CD4-positive, alpha-beta T cell treated with Interferon alpha-2 for 1 hour (primary cell): Measurements from ENCODE around the gene BMAL1.
A peak's percentile ranks its signal among the peaks of the same experiment; 100 is the strongest.
"Not testable (repeated sequence)": the region's sequence is repeated elsewhere in the genome, so short reads cannot be mapped to it uniquely, and the experiment has no call there.

Source experiments
- DNase-seq, 2 donors: peaks; one replicate each; pipeline ENCODE4 v3.0.0-alpha.2; 2020 to 2022

The BMAL1 gene

DNA sequence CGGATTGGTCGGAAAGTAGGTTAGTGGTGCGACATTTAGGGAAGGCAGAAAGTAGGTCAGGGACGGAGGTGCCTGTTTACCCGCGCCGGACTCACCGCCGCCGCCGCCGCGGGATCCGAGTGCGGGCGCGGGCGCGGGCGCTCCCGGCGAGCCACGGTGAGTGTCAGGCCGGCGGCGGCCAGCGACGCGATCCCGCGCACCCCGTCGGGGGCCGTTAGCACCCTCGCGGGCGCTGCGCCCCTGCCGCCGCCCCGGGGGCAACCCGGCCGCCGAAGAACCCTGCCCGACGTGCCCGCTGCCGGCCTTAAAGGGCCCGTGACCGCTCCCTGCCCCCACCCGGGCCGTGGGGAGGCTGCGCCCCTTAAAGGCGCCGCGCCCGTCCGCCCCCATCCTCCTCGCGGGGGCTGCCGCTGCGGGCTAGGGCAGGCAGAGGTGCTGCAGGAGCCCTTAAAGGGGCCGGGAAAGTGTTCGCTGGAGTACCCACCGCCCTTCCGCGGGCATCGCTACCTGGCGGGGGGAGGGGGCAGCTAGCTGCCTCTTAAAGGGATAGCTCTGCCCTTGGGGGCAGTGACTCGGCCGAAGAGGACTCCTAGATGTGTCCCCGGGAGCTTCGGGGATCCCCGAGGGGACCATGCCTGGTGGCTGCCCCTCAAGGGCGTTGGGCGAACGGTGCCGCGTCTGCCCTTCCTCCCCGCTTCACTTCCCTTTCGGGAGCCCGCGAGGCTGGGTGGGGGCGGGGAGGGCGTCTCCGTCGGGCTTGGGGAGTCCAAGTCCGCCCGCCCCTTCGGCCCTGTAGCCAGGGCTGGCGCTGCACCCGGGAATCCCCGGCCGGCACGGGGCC is at the start of gene BMAL1:
BMAL1 (plus strand) TSS at position 23 of the 841 bp plus-strand sequence. CDS start 76,519 bp downstream, outside the sequence.
- DNase-seq, result peak; percentile 48 to 55

DNA sequence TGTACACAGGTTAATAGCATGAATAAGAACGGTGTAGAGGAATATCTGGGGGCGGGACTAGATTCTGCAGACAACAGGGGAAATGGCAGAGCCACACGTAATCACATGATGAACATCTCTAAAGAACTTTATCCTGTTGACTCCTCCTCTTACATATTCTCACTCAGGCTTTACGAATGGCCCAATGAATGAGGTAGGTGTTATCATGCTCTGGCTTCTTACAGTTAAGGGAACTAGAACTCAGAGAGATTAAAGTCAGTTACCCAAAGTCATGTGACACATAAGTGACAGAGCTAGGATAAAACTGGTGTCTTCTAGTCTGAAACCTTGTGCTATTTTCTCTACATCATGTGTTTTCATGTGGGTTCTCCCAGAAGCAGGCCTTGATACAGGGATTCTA is 49.0 kb upstream of the BMAL1 start:
- DNase-seq, result no peak

DNA sequence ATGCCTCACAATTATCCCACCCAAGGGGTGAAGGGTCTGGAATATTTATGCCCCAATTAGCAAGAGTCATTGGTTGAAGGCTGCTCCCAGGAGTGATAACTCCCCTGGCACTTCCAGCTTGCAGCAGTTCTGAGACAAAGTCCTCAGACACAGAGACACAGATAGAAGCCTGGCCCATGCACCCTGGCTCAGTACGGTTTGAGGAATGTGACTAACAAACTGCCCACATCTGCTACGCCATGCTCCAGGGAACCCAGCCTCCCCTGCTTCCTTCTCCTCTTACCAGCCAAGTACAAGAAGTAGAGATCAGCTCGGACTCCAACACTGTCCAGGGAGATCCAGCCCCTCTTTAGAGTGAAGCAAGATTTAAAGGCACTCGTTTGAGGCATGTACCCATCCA is 48.5 kb upstream of the BMAL1 start:
- DNase-seq, result no peak

DNA sequence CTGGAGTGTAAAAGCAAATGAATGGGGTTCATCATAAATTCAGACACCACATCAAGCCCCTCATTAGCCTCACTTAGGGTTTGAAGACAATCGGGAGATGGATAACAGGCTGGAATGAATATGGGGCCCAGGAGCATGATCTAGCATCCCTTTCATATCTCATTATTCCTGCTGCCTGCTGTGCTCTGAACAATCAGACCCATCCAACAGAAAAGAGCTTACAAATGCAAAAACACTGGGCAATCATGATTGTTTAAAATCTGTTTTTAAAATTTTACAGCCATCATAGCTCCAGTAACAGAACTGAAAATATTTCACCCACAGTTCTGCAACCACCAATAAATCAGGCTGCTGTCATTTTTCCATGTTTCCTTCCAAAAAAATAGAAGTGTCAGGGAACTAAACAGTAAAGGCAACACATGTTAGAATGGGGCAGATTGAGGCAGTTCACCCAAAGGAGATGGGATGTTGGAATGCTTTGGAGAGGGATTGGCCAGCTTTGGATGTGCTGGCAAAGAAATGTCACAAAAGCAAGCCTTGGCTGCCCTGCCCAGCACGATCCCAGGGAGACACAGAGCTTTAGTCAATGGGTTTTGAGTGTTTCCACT is 47.8 kb upstream of the BMAL1 start:
- no peak for DNase-seq

DNA sequence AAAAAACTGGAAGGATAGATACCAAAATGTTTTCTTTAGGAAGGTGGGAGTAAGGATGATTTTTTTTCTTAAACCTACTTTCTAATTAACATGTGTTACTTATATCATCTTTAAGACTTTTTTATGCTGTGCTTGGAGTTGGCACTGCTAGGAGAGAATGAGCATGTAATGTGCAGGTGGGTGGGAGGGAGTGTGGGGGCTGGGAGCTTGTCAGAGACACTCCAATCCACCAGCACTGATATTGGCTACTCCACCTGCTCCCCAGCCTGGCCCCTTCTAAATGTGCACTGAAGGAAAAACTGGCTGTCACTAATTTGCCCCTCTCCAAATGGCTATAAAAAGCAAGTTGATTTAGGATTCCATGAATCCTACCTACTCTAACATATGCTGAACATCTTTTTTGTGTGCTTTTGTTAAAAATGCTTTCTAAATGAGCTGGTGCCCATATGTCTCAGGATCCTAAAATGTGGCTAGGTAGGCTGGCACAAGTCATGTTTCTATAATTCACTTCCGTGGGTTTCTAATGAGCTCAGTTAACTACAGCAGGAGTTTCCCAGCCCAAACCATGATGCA is 44.3 kb upstream of the BMAL1 start:
- no peak for DNase-seq

DNA sequence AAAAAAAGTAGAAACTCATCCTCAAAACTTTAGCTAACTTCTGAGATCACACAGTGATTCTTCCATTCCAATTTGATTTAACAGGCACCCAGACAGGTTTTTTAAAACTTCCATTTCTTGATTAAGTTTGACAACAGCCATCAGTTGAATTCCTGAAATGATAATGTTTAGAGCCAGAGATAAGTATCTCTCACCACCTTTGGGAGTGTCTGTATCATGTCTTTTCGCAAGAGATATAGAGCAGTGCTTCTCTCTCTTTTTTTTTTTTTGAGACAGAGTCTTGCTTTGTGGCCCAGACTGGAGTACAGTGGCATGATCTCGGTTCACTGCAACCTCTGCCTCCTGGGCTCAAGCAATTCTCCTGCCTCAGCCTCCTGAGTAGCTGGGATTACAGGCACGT is 41.7 kb upstream of the BMAL1 start:
- no peak for DNase-seq

DNA sequence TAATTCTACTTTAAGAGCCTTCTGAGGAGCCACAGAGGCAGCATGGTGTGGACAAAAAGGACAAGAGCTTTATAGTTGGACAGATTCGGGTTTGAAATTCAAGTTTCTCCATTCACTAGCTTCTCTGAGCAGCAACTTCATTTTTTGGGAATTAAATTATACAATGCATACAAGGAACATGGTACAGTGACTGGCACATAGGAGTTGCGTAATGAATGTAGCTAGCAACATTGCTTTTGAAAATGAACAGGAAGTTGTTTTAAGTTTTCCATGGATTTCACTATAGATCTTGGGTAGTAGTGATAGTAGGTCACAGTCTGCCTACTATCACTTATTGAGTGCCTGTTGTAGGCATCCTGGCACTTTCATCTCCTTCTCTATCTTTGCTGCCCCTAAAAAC is 41.0 kb upstream of the BMAL1 start:
- no peak for DNase-seq

DNA sequence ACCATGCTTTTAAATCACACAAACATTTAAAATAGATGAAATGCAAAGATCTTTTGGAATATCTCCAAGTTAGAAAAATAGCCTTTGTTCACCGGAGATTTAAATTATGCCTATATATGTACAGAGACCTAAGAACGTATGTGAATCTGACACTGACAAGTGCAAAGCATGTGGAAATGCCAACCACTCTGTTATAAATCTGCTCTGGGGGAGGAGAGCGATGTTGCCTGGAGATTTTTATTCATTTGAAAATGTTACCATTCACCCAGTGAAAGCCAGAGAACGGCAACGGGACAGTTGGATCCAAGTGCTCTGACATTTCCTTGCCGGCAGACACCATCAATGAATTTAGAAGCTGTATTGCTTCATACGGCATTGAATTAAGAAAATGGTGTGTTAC is 39.8 kb upstream of the BMAL1 start:
- no peak for DNase-seq

DNA sequence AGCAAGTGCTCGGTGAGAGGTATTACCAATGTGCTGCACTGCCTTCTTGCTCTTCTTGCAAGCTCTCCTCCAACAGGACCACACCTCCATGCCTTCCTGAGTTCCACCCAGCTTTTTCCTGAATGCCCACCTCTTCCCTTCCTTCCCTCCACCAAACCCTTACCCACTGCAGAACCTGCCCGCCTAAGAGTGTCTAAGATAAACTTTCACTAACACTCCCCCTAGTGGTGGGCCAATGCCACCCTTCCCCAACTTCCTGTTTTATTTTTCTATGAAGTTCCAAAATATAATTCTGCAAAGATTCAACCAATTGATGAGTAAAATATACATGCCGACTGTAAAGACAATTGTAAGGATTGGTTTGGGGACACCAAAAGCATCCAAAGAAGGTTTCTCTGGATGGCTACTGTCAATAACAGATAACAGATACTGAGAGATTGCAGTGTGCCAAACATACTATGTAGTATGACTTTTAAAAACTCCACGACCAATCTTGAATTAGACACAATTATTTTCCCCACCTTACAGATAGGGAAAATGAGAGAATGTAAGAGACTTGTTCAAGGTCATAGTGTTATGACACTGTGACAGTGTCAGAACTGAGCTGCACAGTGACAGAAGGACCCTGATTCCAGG is 38.6 kb upstream of the BMAL1 start:
- DNase-seq, result peak; percentile 19 to 59

DNA sequence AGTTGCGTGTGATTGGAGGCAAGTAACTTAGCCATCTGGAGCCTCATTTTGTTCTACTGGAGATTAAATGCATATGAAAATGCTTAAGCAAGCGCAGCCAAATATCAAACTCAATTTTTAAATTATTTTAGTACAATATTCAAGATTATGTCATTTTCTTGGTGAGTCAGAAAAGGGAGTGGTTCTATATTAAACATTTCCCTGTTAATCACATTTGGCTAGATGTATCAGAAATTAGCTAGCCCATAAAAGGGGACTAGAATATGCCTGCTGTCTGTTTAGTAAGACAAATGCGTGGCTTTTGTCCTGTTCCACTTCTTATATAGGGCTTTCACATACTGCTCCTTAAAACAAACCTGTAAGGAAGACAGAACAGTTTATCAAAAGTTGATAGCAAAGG is 35.0 kb upstream of the BMAL1 start:
- DNase-seq, result no peak

DNA sequence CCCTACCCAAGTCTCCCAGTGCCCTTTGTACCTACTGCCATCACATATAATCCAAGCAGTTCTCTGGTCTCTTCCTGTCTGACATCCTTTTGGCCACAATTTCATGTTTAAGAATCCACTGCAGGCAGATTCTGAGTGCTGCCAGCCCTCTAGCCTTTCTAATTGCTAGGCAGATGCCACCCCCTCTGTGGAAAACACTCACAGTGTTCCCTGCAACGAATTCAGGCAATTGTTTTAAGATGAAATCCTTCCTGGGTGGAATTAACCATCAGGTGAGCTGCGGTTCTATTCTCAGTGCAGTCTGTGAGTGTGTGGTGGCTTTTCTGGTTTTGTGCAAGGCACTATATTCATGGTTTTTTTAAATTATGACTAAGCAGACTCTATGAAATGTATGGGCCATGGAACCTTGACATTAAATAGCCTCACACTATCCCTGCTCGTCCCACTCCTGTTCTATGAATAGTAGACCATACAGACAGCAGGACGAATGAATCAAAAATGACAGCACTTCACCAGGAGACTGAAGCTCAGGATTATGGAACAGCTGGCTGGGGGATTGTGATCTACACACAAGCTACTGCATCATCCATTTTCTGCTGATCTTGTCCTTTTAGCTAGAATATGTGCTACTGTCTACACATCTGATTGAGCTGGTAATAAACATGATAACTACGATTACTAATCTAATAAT is 29.8 kb upstream of the BMAL1 start:
- no peak for DNase-seq

DNA sequence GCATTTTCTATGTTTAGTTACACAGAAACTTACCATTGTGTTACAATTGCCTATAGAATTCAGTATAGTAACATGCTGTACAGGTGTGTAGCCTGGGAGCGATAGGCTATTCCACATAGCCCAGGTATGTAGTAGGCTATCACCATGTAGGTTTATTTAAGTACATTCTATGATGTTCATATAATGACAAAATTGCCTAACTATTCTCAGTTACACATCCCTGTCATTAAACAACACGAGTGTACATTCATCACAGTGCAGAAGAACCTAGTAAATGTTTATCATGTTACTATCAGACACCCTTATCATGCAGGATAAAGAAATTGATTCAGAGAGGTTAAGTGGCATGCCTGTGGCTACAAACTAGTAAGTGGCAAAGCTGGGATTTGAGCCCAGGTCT is 28.4 kb upstream of the BMAL1 start:
- DNase-seq, result no peak

DNA sequence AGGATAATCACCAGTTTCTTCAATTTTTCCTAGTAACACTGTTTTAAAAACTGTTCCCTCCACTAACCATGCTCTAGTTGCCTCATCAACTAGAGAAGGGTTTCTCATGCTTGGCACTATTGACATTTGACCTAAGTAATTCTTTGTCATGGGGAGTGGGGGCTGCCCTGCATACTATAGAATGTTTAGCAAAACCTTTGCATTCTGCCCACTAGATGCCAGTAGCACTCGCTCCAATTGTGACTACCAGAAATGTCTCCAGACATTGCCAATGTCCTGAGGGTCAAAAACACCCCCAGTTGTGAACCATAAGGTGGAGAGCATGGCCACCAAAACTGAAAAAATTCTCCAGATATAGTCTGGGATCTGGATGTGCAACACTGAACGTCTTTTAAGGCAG is 27.6 kb upstream of the BMAL1 start:
- peak in 1 of 2 donors; percentile 26 for DNase-seq

DNA sequence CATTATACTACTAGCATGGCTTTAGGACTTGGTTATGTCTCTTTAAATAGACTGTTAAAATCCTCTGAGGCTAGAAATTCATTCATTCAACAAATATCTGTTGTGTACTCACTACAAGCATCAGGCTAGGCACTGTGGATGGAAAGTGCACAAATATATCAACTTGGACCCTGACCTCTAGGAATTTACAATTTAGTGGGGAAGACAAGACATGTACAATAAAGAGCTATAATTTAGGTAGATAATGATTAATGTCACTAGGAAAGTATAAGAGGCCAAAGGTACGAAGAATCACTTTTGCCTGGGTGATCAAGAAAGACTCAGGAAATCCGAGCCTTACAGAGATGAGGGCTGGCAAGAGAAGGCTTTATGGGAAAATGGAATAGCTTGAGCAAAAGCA is 25.6 kb upstream of the BMAL1 start:
- no peak for DNase-seq

DNA sequence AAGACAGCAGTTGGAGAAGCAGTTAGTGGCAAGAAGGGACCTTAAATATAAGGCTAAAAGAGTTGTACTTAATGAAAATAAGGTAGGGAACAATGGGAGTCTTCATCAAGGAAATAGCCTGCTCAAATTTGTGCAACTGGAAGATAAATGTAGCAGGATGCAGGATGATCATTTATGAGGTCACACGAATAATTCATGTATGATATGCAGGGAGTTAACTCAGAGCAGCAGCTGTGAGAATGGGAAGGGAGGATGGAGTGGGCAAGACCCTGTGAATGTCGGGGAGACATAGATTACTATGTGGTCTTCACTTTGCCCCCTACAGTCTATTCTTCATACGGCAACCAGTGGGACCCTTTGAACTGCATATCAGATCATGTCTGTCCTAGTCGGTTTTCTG is 25.2 kb upstream of the BMAL1 start:
- DNase-seq, result no peak

DNA sequence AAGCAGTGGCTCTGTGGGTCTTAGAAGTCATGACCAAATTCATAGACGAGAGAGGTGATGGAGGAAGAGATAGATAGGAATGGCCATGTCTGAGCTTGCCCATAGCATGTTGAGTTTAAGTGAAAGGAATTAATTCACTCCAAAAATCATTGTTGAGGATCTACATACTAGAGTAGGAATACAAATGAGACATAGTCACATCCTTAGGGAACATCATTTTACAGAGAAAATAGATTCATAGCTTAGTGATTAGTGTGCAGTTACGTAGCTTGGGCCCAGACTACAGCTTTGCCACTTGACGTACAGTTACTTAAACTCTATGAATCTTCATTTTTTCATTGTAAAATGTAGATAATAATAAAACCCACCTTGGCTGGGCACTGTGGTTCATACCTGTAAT is 21.4 kb upstream of the BMAL1 start:
- DNase-seq, result no peak

DNA sequence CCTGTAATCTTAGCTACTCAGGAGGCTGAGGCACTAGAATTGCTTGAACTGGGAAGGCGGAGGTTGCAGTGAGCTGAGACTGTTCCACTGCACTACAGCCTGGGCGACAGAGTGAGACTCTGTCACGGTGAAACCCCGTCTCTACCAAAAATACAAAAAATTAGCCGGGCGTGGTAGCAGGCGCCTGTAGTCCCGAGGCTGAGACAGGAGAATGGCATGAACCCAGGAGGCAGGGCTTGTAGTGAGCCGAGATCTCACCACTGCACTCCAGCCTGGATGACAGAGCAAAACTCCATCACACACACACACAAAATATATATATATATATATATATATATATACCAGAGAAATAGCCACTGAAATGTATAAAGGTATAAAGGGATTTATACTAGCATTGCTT is 19.5 kb upstream of the BMAL1 start:
- not testable (repeated sequence) for DNase-seq

DNA sequence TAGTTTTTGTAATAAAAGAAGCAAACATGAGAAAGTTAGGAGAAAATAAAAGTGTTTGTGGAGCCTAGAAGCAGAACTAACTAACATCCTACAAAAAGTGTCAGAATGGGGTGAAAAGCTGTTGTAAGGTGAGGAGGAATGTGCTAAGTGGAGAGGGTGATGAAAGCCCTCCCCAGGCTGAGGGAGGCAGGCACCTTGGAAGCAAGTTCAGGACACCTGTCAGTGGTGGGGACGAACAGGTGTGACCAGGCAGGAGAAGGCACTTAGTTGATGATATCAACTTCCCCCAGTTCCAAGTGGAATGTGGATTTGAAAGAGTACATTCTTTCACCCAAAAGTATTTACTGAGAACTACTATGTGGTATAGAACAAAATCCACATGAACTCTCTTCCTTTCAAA is 18.7 kb upstream of the BMAL1 start:
- DNase-seq, result no peak

DNA sequence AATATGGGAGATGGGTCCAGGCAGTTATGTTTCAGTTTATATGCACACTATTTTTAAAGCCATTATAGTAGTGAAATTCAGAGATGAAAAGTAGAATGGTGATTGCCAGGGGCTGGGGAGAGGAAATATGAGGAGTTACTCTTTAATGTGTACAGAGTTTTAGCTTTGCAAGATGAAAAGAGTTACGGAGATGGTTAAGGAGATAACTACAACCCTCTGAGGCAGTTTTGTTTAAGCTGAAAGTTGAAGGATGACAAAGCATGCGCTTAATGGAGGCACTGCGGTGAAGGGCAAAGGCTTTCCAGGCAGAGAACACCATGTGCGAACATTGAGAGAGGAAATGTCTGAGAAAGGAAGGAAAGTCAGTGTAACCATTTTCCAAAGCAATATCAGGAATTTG is 18.2 kb upstream of the BMAL1 start:
- no peak for DNase-seq

DNA sequence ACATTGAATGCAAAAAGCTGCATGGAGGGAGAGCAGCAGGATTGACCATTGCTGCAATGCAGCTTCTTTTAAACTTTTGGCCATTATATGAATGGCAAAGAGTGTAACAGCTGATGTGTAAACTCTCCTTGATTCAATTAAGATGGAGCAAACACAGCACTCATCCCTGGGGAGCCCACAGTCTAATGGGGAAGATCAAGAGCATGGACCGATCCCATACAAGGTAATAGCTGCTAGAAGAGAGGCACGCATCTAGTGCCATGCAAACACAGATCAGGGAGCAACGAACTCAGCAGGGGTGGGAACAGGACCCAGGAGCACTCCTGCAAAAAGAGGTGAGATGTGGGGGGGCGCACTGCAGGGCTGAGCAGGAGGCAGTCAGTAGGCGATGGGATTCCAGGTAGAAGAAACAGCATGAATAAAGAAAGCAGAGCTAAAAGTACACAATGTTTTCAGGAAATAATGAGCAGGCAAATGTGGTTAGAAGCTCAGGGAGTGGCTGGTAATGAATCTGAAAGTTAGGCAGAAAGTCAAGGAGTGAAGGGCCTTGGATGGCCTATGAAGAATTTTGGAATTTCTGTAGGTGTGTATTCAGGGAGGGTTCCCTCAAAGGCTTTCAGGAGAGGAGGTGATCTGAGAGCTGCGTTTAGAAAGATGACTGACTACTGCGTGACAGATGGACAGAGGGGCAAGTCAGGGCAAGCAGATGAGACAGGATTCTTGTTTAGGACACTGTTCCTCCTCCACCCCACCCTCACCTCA is 17.2 kb upstream of the BMAL1 start:
- DNase-seq, result no peak

DNA sequence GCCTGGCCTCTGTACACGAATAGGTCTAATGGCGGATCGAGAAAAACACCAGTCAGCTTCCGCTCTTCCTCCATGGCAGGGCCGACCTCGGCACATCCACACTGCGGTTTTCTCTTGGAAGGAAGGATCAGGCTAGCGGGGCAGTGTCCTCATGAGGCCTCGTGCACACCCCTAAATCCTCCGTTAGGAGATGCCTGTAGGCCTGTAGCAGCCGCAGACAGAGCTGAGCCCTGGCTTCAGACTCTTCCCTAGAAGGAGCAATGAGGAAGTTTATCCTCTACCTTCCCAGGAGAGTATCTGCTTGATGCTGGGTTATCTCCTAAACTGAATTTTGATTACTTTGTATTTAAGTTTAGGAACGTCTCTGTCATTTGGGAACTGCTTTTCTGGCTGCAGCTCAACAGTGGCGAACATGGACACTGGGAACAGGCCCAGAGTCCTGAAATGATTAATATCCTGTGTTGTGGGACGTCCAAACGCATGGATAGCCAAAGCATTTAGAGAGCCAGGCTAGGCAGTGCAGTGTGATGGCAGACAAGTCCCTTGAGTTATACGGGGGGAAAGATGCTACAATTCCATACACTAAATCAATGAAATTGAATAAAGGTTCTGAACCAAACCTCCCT is 16.5 kb upstream of the BMAL1 start:
- DNase-seq, result no peak

DNA sequence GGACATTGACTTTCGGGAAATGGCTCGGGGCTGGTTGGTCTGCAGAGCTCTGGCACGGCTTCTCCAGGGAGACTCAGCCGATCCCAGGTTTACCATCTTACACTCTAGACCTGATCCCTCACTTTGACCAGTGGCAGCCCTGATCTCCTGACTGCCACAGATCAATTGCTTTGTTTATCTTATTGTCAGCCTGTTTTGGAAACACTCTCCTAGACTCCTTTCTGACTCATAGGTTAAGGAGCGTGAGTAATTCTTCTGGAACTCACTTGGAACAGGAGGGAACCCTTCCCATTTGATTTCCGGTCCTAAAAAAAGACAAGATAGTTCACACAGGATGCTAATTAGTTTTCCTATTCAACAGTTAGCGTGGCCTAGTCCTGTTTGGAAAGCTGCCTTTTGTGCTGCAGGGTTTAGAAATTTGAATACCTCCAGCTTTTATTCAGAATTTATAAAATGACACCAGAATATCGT is 16.0 kb upstream of the BMAL1 start:
- no peak for DNase-seq
